ENCODE measurements around the gene MID1. TPM values are rescaled to one million over a fixed set of nuclear protein-coding genes. Genes with fewer than 3 reads are reported as not detected.

Gene MID1
- total RNA-seq, 4 donors from 2014 or later, result 6.7 to 17.7 (median 10.9) TPM

DNA sequence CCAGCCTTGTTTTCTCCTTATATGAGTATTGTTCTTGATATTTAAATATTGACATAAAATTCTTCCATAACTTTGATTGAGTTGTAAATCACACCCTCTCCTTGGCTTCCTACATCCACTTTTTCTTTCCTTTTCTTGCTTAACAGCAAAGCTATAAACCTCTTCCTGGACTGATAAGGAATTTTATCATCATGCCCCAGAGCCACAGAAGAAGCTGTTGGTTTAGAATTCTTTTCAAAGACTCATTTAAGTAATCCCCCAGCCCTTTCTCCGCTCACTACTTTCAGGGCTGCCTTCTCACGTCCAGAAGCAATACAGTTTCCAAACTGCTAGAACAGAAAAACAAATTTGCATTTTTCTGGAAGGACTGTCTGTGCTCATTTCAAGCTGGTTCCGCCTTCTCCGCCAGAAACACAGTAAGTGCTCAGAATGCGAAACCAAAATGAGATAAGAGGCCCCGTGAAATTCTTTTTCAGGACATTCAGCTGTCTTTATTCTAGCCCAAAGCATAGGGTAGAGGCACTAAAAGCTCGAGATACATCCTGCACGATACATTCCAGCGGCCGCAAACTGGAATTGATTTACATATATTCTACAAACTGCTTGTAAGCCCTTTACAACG is 849 bp downstream of the MID1 start:
- Histone ChIP-seq H3K27me3 (peaks cover 0 to 22% of the 10 kb centered on the region in 2 donors), H3K36me3 (no peaks in the 10 kb centered on the region), H3K27ac (peak overlapping the region; percentile 26 to 85 (median 74)), H3K9me3 (no peaks in the 10 kb centered on the region), H3K4me1 (peaks cover 0 to 7% (median 0%) of the 10 kb centered on the region in 4 donors), H3K4me3 (peak overlapping the region; percentile 36 to 67 (median 53))
- 0 to 31% methylated on average over 11 of the region's 11 CpGs for WGBS, 2 donors
- no peak for DNase-seq (ENCODE audit: low spot score in 2 of 2)
- TF ChIP-seq EP300 (IDR thresholded peaks at IDR 0.05) (no peak), POLR2A (IDR thresholded peaks at IDR 0.05) (no peak)
- TF ChIP-seq, protein P1, sequence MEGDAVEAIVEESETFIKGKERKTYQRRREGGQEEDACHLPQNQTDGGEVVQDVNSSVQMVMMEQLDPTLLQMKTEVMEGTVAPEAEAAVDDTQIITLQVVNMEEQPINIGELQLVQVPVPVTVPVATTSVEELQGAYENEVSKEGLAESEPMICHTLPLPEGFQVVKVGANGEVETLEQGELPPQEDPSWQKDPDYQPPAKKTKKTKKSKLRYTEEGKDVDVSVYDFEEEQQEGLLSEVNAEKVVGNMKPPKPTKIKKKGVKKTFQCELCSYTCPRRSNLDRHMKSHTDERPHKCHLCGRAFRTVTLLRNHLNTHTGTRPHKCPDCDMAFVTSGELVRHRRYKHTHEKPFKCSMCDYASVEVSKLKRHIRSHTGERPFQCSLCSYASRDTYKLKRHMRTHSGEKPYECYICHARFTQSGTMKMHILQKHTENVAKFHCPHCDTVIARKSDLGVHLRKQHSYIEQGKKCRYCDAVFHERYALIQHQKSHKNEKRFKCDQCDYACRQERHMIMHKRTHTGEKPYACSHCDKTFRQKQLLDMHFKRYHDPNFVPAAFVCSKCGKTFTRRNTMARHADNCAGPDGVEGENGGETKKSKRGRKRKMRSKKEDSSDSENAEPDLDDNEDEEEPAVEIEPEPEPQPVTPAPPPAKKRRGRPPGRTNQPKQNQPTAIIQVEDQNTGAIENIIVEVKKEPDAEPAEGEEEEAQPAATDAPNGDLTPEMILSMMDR (IDR thresholded peaks at IDR 0.05), result no peak

GRCh38 chrX:10618961-10619360 is 1.4 kb downstream of the MID1 start:
- Histone ChIP-seq H3K27ac (peak overlapping the region in 2 of 4 donors; percentile 26 to 85), H3K36me3 (no peaks in the 10 kb centered on the region), H3K4me3 (peak overlapping the region; percentile 36 to 67 (median 53)), H3K27me3 (peaks cover 0 to 22% of the 10 kb centered on the region in 2 donors), H3K9me3 (no peaks in the 10 kb centered on the region), H3K4me1 (peaks cover 0 to 7% (median 0%) of the 10 kb centered on the region in 4 donors)
- 2 to 23% methylated on average over 6 to 13 of the region's 13 CpGs for WGBS, 2 donors
- TF ChIP-seq, protein P1 (IDR thresholded peaks at IDR 0.05), result no peak
- no peak for TF ChIP-seq EP300 (IDR thresholded peaks at IDR 0.05)
- TF ChIP-seq POLR2A (IDR thresholded peaks at IDR 0.05), result no peak
- no peak for DNase-seq (ENCODE audit: low spot score in 2 of 2)

DNA sequence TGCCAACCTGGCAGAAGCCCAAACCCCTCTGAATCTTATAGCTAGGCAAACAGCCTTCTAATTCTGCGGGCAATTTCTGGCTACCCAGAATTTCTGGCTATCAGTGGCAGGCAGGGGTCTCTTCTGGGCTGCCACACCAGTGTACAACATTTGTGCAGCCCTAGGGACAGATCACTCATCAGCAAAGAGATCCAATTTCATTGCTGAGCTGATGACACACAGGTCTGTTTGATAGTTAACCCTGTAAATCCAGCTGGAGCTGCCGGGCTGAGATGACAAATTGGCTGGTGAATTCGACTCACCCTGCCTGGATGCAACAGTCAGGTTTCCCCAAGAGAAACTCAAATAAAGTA is 2.4 kb downstream of the MID1 start:
- TF ChIP-seq, protein P1 (IDR thresholded peaks at IDR 0.05), result no peak
- TF ChIP-seq POLR2A (IDR thresholded peaks at IDR 0.05), result no peak
- TF ChIP-seq EP300 (IDR thresholded peaks at IDR 0.05), result no peak
- WGBS, 2 donors, result 52% methylated on average over 3 of the region's 3 CpGs; no CpG with 5 or more reads in 1 of the 2 donors
- peaks cover 0 to 22% of the 10 kb centered on the region in 2 donors for H3K27me3 ChIP-seq
- no peaks in the 10 kb centered on the region for H3K36me3 ChIP-seq
- no peaks in the 10 kb centered on the region for H3K9me3 ChIP-seq
- peak overlapping the region in 3 of 4 donors; percentile 9 to 85 (median 19) for H3K27ac ChIP-seq
- H3K4me3 ChIP-seq, result peak overlapping the region in 1 of 4 donors; percentile 67
- peaks cover 0 to 7% (median 0%) of the 10 kb centered on the region in 4 donors for H3K4me1 ChIP-seq
- no peak for DNase-seq (ENCODE audit: low spot score in 2 of 2)

DNA sequence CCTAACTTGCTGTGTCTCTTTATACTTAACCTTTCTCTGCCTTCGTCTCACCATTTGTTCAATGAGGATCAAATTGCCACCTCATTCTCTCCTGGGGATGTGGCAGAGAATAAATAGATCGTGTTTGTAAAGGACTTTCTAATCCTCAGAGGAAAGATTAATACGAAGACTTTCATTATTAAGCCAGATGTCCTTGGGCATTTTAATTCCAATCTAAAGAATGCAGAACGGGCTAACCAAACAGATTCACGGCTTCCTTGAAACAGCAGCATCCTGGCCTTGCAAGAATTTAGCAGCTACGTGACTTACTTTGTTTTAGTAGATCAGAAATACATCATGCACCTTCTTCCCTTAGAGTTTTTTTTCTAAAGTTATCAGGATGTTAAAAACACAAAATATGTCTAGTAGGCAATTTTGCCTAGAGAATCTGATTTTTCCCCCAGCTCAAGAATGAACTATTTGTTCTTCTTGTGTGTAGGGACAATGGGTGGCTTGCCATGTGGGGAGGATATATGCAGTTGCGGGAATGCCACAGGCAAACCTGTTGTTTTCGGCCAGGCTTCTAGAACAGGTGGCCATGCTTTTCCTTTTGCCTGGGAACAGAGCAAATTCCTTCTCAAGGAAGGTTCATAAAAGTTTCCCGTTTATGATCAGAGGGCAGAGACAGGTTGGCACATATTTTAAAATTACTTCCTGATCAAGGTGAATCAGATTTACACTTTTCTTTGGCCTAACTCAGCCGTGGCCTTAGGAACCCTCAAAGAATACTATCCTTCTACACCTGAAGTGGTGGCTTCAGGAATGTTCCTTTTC is 3.0 kb downstream of the MID1 start:
- DNase-seq (ENCODE audit: low spot score in 2 of 2), result no peak
- H3K9me3 ChIP-seq, result no peaks in the 10 kb centered on the region
- no peak for TF ChIP-seq EP300 (IDR thresholded peaks at IDR 0.05)
- TF ChIP-seq, protein P1 (IDR thresholded peaks at IDR 0.05), result no peak
- TF ChIP-seq POLR2A (IDR thresholded peaks at IDR 0.05), result no peak
- H3K27ac ChIP-seq, result peak overlapping the region in 3 of 4 donors; percentile 19 to 85 (median 38)
- peak overlapping the region in 1 of 4 donors; percentile 67 for H3K4me3 ChIP-seq
- peaks cover 0 to 22% of the 10 kb centered on the region in 2 donors for H3K27me3 ChIP-seq
- WGBS, 2 donors, result 43 to 54% methylated on average over 10 of the region's 10 CpGs
- H3K36me3 ChIP-seq, result no peaks in the 10 kb centered on the region
- peaks cover 0 to 10% (median 0%) of the 10 kb centered on the region in 4 donors for H3K4me1 ChIP-seq

Data from tibial nerve (tissue), 4 donors.